ENCODE measurements around the gene ZNF831.

Gene ZNF831

GRCh38 chr20:59157531-59157930, 6.1 kb upstream of the ZNF831 start:
- DNase-seq (ENCODE audit: low spot score) = no peak

GRCh38 chr20:59157961-59158541, 5.6 kb upstream of the ZNF831 start:
- no peak for DNase-seq (ENCODE audit: low spot score)

DNA sequence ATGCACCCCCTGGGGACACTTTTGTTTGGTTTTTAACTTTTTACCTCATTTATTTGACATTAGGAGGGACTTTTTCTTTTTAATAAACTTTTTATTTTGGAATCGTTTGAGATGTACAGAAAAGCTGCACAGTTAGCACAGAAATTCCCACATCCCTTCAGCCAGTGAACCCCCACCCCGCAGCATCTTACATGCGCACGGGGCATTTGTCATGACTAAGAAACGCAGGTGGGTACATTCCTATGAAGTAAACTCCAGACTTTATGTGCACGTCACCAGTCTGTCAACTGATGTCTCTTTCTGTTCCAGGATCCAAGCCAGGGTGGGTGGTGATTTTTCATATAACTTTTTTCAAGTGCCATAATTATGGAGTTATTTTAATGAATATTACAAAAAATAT, 4.9 kb upstream of the ZNF831 start:
- no peak for DNase-seq (ENCODE audit: low spot score)

GRCh38 chr20:59159091-59159490, 4.5 kb upstream of the ZNF831 start:
- DNase-seq (ENCODE audit: low spot score) = no peak

- no peak for DNase-seq (ENCODE audit: low spot score)
These were observed 3.9 kb upstream of the ZNF831 start for GRCh38 chr20:59159493-59160376.

- DNase-seq (ENCODE audit: low spot score) = no peak
These were observed 3.1 kb upstream of the ZNF831 start for GRCh38 chr20:59160389-59161115.

- DNase-seq (ENCODE audit: low spot score) = no peak
These were observed 1.9 kb upstream of the ZNF831 start for GRCh38 chr20:59161721-59162120.

DNA sequence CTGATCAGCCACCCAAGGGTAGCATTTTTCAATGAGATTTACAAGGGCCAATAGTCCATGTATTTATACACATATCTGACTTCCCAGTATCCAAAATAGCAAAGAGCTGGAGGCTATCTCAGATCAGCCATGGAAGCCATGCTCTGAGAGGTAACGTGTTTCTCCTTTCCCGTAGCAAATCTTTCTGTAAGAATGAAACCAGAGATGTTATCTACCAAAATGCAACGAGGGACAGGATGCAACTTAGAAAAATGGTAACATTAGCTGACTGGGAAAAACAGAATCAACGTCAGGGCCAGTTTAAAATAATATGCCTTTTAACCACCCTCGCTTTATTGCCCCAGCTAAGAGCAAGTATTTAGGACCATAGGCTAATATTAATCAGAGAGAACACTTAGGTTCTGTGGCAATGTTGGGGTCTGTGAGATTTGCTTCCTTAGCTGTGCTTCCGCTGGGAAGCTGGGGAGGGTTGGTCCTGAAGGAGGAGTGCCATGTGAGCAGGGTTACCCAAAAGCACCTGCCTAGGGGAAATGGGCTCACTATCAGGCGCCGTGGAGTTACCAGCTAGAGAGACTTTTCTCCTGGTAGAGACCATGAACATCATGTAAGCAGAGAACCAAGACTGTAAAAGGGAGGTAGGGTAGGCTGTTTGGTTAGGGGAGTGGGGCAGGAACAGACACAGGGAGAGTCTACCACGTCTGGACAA, 1.2 kb downstream of the ZNF831 start:
- DNase-seq (ENCODE audit: low spot score) = no peak

GRCh38 chr20:59165396-59165795, 1.8 kb downstream of the ZNF831 start:
- DNase-seq (ENCODE audit: low spot score) = no peak

DNA sequence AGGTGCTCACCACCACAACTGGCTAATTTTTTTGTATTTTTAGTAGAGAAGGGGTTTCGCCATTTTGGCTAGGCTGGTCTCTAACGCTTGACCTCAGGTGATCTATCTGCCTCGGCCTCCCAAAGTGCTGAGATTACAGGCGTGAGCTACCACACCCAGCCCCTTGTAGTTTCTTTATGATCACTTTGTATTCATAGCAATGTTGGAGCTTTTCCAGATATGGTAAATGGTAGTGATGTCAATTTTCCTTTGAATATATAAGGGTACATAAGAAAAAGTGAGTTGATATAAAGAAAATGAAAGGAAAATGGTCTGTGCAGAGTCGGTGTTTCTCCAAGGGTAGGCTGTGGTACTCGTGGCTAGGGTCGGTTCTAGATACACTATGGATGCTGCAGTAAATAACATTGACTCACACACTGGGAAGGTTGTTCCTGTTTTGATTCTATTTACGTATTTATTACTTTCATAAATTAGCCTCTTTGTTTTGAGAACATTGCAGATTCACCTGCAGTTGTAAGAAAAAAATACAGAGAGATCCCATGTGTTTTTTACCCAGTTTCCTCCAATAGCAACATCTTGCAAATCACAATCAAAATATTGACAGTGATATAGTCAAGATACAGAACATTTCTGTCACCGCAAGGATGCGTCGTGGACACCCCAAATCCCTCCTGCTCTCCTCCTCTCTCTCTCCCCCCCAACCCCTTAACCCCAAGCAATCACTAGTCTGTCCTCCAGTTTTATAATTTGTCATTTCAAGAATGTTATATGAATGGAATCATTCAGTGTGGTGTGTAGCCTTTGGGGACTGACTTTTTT, 2.5 kb downstream of the ZNF831 start:
- DNase-seq (ENCODE audit: low spot score) = no peak

DNA sequence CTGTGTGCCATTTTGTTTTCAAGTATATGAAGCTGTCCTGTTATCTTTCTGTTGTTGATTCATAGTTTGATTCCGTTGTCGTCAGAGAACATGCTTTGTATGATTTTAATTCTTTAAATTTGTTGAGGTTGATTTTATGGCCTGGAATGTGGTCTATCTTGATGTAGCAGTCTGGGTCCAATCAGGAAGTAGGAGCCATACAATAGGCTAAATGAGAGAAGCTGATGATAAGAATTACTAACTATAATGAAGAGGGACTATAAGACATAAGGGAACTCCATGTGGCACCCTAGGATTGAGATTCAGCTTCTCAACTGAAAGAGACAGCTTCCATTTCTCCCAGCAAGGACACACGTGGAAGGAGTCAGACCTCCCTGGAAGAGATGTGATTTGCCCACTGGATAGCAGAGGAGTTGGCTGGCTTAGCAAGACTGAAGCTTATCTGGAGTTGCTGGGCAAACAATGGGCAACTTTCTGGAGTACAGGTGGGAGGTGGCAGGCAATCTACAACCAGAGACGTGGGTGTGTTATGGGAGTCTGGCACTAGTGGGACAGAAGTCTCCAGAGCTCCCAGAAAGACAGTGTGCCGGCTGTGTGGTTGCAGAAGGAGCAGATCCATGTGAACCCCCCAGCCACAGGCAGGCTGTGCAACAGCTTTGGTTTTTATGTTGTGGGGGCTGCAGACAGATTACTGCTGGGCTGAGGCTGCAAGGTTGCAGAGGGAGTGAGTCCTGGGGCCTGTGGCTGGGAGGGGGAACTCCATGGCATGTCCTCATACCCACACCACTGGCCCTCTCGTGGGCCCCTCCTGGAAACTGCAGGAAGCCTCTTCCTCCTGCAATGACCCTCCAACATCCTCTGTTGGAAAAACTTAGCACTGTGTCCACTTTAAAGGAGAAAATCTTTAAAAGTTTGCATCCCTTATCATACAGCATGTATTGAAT, 7.1 kb downstream of the ZNF831 start:
- DNase-seq (ENCODE audit: low spot score) = no peak

GRCh38 chr20:59171986-59172385, 8.4 kb downstream of the ZNF831 start:
- no peak for DNase-seq (ENCODE audit: low spot score)

DNA sequence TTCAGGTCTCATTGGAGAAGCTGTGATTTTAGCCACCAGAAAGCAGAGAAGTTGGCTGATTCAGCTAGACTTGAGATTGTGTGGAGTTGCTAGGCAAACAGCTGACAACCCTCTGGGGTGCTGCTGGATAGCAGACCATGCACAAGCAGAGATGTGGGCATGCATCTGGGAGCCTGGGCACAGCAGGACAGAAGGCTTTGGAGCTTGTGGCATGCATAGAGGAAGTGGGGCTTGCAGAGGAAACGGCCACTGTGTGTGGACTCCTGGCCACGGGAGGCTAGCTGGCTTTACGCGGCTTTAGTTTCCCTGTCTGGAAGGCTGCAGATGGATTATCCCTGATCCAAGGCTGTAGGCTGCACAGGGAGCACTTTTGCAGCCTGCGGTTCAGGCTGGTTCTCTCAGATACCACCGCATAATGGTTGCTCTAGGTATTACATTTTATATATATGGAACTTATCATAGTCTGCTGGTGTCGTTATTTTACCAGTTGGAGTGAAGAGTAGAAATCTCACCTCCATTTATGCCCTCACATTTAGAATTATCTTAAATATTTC, 10.4 kb downstream of the ZNF831 start:
- no peak for DNase-seq (ENCODE audit: low spot score)

DNA sequence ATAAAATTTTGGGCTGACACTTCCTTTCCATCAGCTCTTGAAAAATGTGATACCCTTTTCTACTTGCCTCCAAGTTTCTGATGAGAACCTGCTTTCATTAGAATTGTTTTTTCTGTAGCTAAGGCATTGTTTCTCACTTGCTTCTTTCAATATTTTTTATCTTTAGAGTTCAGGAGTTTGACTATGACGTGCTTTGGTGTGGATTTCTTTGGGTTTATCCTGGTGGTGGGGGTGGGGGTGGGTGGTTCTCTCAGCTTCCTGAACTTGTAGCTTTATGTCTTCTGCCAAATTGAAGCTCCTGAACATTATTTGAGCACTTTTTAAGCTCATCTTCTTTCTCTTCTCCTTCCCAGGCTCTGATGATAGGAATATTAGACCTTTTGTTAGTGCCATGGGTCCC, 11.4 kb downstream of the ZNF831 start:
- DNase-seq (ENCODE audit: low spot score) = no peak

DNA sequence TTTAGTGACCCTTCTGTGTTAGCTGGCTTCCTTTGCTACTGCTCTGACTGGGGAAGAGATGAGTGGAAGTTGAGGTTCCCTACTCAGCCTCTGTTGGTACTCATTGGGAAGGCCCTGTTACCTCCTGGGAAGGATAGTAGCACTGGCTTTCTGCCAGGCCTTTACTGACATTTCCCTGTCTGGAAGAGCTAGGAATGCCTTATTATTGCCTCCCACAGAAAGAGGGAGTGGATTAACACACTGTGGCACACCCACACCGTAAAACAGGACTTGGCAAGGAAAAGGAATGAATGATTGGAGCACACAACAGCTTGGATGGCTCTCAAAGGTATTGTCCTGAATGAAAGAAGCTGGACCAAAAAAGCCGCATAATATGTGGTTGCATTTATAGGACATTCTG, 12.2 kb downstream of the ZNF831 start:
- no peak for DNase-seq (ENCODE audit: low spot score)

GRCh38 chr20:59176812-59177211, 13.2 kb downstream of the ZNF831 start:
- DNase-seq (ENCODE audit: low spot score) = no peak

DNA sequence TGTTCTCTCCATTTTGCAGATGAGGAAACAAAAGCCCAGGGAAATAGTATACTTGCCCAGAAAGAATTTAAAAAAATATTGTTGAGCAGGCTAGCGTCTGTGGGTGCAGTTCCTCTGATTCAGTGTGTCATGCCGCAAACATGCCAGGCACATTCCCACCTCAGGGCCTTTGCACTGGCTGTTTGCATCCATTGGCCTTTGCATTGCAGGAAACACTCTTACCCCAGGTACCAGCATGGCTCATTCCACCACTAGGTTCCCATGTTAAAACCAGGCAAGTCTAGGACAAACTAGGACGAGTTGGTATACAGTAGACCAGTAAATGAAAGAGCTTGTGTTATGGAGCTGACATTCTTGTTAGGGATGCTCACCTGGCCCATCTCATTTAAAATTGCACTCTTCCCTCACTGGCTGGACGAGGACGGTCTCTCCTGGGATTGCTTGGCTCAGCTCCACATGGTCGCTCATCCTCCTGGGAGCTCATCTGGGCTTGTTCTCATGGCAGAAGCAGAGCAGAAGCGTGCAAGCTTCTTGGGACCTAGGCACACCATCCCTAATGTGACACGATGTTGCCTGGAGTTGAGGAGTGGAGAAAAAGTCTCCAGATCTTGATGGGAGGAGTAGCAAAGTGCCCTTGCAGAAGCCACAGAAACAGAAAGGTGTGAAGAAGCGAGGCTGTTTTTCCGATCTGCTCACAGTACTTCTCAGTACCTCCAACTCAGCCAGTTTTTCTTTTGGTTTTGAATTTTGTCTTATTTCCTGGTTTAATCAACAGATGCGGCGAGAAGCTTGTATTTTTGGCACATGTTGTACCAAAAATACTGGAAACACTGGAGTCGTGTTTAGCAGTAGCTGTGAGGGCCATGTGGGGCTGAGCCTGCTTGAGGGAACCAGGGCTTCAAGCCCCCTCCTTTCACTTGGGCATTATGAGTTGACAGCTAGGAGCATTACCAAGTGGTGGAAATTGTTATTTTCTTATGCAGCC, 13.9 kb downstream of the ZNF831 start:
- no peak for DNase-seq (ENCODE audit: low spot score)

GRCh38 chr20:59178983-59179595, 15.5 kb downstream of the ZNF831 start:
- no peak for DNase-seq (ENCODE audit: low spot score)
